H1 (cell line): ENCODE measurements around the gene RAB9B.

Experiments used
- BCL11A ChIP-seq, 2 experiments: IDR thresholded peaks; one replicate each; pipeline ENCODE4 v1.6.1; 2011; ENCODE audit warnings: low read depth in 2 of 2, low read length in 2 of 2, mild to moderate bottlenecking in 2 of 2
- RBBP5 ChIP-seq: IDR thresholded peaks from 2 replicates; pipeline ENCODE4 v1.7.1; 2012; ENCODE audit warnings: low read depth, mild to moderate bottlenecking, inconsistent platforms, low read length, moderate library complexity, borderline replicate concordance
- TF ChIP-seq, protein P1 (sequence below), 3 experiments: IDR thresholded peaks; 1 replicate in 2 of 3; 2 replicates in 1 of 3; pipeline versions ENCODE4 v1.5.1 to v1.6.1; 2011; ENCODE audit warnings: low read length in 3 of 3, mild to moderate bottlenecking in 3 of 3, inconsistent platforms in 2 of 3, low read depth in 1 of 3, moderate library complexity in 1 of 3; ENCODE audit not compliant: insufficient read depth in 1 of 3; ENCODE audit errors: control extremely low read depth in 1 of 3

- TF ChIP-seq BCL11A (IDR thresholded peaks at IDR 0.05; ENCODE audit: low read depth in 2 of 2, low read length in 2 of 2) (no peak), RBBP5 (no peak)
- TF ChIP-seq, protein P1, sequence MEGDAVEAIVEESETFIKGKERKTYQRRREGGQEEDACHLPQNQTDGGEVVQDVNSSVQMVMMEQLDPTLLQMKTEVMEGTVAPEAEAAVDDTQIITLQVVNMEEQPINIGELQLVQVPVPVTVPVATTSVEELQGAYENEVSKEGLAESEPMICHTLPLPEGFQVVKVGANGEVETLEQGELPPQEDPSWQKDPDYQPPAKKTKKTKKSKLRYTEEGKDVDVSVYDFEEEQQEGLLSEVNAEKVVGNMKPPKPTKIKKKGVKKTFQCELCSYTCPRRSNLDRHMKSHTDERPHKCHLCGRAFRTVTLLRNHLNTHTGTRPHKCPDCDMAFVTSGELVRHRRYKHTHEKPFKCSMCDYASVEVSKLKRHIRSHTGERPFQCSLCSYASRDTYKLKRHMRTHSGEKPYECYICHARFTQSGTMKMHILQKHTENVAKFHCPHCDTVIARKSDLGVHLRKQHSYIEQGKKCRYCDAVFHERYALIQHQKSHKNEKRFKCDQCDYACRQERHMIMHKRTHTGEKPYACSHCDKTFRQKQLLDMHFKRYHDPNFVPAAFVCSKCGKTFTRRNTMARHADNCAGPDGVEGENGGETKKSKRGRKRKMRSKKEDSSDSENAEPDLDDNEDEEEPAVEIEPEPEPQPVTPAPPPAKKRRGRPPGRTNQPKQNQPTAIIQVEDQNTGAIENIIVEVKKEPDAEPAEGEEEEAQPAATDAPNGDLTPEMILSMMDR (IDR thresholded peaks at IDR 0.05; ENCODE audit: control extremely low read depth in 1 of 3, insufficient read depth in 1 of 3, low read depth in 1 of 3, low read length in 3 of 3), result no peak
These were observed 40.8 kb downstream of the RAB9B start for GRCh38 chrX:103791228-103791627.
